GM12878 (cell line): ENCODE results near the gene OR56B1. TPM values are rescaled to one million over a fixed set of nuclear protein-coding genes. Genes with fewer than 3 reads are reported as not detected.

Experiments
- ATAC-seq: fragments of 200-7000 bp; cut with Tn5 transposase; 3 replicates; pipeline ENCODE4 v1.9.1; 2020; ENCODE audit warnings: mild to moderate bottlenecking, moderate library complexity
- BruUV-seq: library from RNA; stranded (reverse); fragments of 400-500 nt; replicated peaks from 2 replicates; lab custom pipeline; 2021; lab: Mats Ljungman, UMichigan
- CTCF ChIA-PET: fragments of 300-600 bp; sonication (Branson Sonifier 250); formaldehyde crosslinking; extraction: SDS; loops from one replicate; lab custom pipeline; 2021; ENCODE audit warnings: inconsistent platforms; lab: Yijun Ruan, JAX
- POLR2A ChIA-PET: fragments of 350-600 bp; formaldehyde crosslinking; extraction: SDS; loops from one replicate; lab custom pipeline; 2021; ENCODE audit warnings: inconsistent platforms; lab: Charles Lee
- RAD21 ChIA-PET: fragments of 300-600 bp; sonication (Branson Sonifier 250); formaldehyde crosslinking; loops from one replicate; lab custom pipeline; 2023; ENCODE audit warnings: antibody characterized with exemption; ENCODE audit not compliant: unreplicated experiment; lab: Charles Lee
- SMC1A ChIA-PET: fragments of 300-600 bp; sonication (Branson Sonifier 250); formaldehyde crosslinking; loops from one replicate; lab custom pipeline; 2023; ENCODE audit not compliant: unreplicated experiment, uncharacterized antibody; lab: Charles Lee
- DNase-seq: peaks from one replicate; pipeline ENCODE4 v3.0.0-alpha.2; 2011; ENCODE audit warnings: low read depth, low spot score
- FAIRE-seq: peaks from 3 replicates; lab custom pipeline; 2011; peaks lifted over from hg19 to GRCh38; lab: Jason Lieb, UNC
- H2AFZ ChIP-seq: 2 replicates; pipeline ENCODE4 v1.6.0; 2011; ENCODE audit warnings: low read depth, low read length, control low read depth; ENCODE audit not compliant: control insufficient read depth
- H3K27ac ChIP-seq: 2 replicates; pipeline ENCODE4 v1.5.1; 2011; ENCODE audit warnings: control low read depth; ENCODE audit not compliant: control insufficient read depth, insufficient read depth
- H3K27me3 ChIP-seq, 2 experiments: replicated peaks in 1 of 2; 2 replicates each; pipeline versions ENCODE4 v1.6.0 to v1.6.1; 2011; ENCODE audit warnings: low read length in 1 of 2; ENCODE audit not compliant: control insufficient read depth in 2 of 2, insufficient read depth in 2 of 2
- H3K36me3 ChIP-seq, 2 experiments: 2 replicates each; pipeline ENCODE4 v1.5.1; 2011; ENCODE audit warnings: low read length in 1 of 2; ENCODE audit not compliant: control insufficient read depth in 2 of 2, insufficient read depth in 2 of 2
- H3K4me1 ChIP-seq: 2 replicates; pipeline ENCODE4 v1.6.1; 2011; ENCODE audit warnings: mild to moderate bottlenecking, low read length, moderate library complexity, mixed read lengths; ENCODE audit not compliant: control insufficient read depth, insufficient read depth
- H3K4me2 ChIP-seq: 2 replicates; pipeline ENCODE4 v1.6.0; 2011; ENCODE audit warnings: control low read depth; ENCODE audit not compliant: control insufficient read depth, insufficient read depth
- H3K4me3 ChIP-seq: fragments of 200-600 bp; sonication (generic); 2 replicates; pipeline ENCODE4 v1.5.1; 2016
- H3K79me2 ChIP-seq: 2 replicates; pipeline ENCODE4 v1.6.0; 2011; ENCODE audit warnings: low read length; ENCODE audit not compliant: control insufficient read depth, insufficient read depth
- H3K9ac ChIP-seq: 2 replicates; pipeline ENCODE4 v1.8.0; 2011; ENCODE audit warnings: low read length, control low read depth, mixed read lengths; ENCODE audit not compliant: control insufficient read depth, insufficient read depth
- H3K9me3 ChIP-seq: replicated peaks from 3 replicates; pipeline ENCODE4 v1.5.1; 2011; ENCODE audit warnings: mild to moderate bottlenecking, low read length; ENCODE audit not compliant: control insufficient read depth, insufficient read depth
- H4K20me1 ChIP-seq: 2 replicates; pipeline ENCODE4 v1.6.0; 2011; ENCODE audit not compliant: control insufficient read depth, insufficient read depth
- BACH1 ChIP-seq: fragments of 450-650 bp; IDR thresholded peaks from 2 replicates; pipeline ENCODE4 v1.6.1; 2017; ENCODE audit warnings: mild to moderate bottlenecking, borderline replicate concordance
- BHLHE40 ChIP-seq, 2 experiments: fragments of 450-650 bp in 1 of 2; IDR thresholded peaks; 2 replicates each; pipeline ENCODE4 v1.6.1; 2011 to 2017; ENCODE audit warnings: low read depth in 2 of 2, borderline replicate concordance in 1 of 2, improper control_type of control experiment in 1 of 2, low read length in 1 of 2, mild to moderate bottlenecking in 1 of 2
- E4F1 ChIP-seq: fragments of 450-650 bp; IDR thresholded peaks from 2 replicates; pipeline ENCODE4 v1.6.1; 2018; ENCODE audit warnings: borderline replicate concordance, mild to moderate bottlenecking; ENCODE audit not compliant: partially characterized antibody
- KAT2A ChIP-seq: conservative IDR thresholded peaks from 2 replicates; pipeline ENCODE4 v1.6.1; 2011; ENCODE audit warnings: low read depth, low read length; ENCODE audit not compliant: control insufficient read depth
- MEF2A ChIP-seq: IDR thresholded peaks from 2 replicates; pipeline ENCODE4 v1.6.1; 2011; ENCODE audit warnings: low read depth, mild to moderate bottlenecking, low read length, moderate library complexity; ENCODE audit not compliant: insufficient read depth
- MTA3 ChIP-seq: IDR thresholded peaks from 2 replicates; pipeline ENCODE4 v1.6.1; 2012; ENCODE audit warnings: low read length, inconsistent platforms, borderline replicate concordance
- PKNOX1 ChIP-seq: fragments of 450-650 bp; IDR thresholded peaks from 2 replicates; pipeline ENCODE4 v1.6.1; 2016; ENCODE audit warnings: mild to moderate bottlenecking
- POU2F2 ChIP-seq: IDR thresholded peaks from 3 replicates; pipeline ENCODE4 v1.6.1; 2011; ENCODE audit warnings: low read depth, mild to moderate bottlenecking, low read length, borderline replicate concordance
- TBL1XR1 ChIP-seq: IDR thresholded peaks from 2 replicates; pipeline ENCODE4 v1.6.1; 2012; ENCODE audit warnings: low read depth, low read length, improper control_type of control experiment
- ZBTB33 ChIP-seq: fragments of 450-650 bp; IDR thresholded peaks from 2 replicates; pipeline ENCODE4 v1.6.1; 2017; ENCODE audit warnings: mild to moderate bottlenecking
- WGBS: methylation state at CpG from one replicate; pipeline ENCODE4 v1.1.6; 2016; ENCODE audit warnings: low lambda C conversion rate; ENCODE audit not compliant: insufficient replicate concordance, insufficient coverage; ENCODE audit errors: missing lambda C conversion rate; 5-methylcytosine and 5-hydroxymethylcytosine counted together
- in situ Hi-C: fragments of 300-500 bp; cut with MboI; formaldehyde crosslinking; loops from 9 replicates; pipeline ENCODE4 v1.14.3; 2018; ENCODE audit warnings: mixed read lengths
- intact Hi-C: fragments of 100-400 bp; cut with micrococcal nuclease; formaldehyde crosslinking; loops from one replicate; pipeline ENCODE4 v1.14.2; 2022; ENCODE audit not compliant: unreplicated experiment
- polyA plus RNA-seq, 11 experiments: library from polyadenylated mRNA; depleted of rRNA in 4 of 11; unstranded in 6 of 11; stranded (reverse) in 5 of 11; fragments of >200 nt; fragmentation: Nextera tagmentation in 4 of 11; fragmentation: Illumina TruSeq in 1 of 11; extraction: Ambion mirVana in 4 of 11; extraction: Trizol in 1 of 11; gene quantifications; 1 replicate in 1 of 11; 2 replicates in 10 of 11; pipeline versions ENCODE4 v1.2.1 to v1.2.3, GENCODE V29; 2011 to 2016; ENCODE audit warnings: inconsistent platforms in 2 of 11, missing spikeins in 2 of 11, low read depth in 1 of 11
- total RNA-seq, 4 experiments: library from RNA; depleted of rRNA in 3 of 4; stranded (reverse); fragments of >200 nt in 3 of 4; fragmentation: Illumina TruSeq in 1 of 4; extraction: Trizol in 1 of 4; gene quantifications; 2 replicates each; pipeline versions ENCODE4 v1.2.1 to v1.2.3, GENCODE V29; 2013 to 2021

The OR56B1 gene
- total and polyA plus RNA-seq, 10 of the 15 experiments (the other 5 are each of a cell fraction or from before 2014, with no cell fraction given), result 0.04 to 0.71 (median 0.36) TPM; not detected in 3

- in situ Hi-C loops (no loop called here), intact Hi-C loops (no loop called here)
- ATAC-seq, result no peak
- ChIA-PET CTCF (no interaction called here), SMC1A (interaction anchor here (1.0 kb wide), 1 partner anchor 156 kb away, joined by 3 read pairs; no protein-coding TSS in a partner anchor), RAD21 (no interaction called here), POLR2A (no interaction called here)
- no peak for DNase-seq
- BruUV-seq, result no TSS peak
- TF ChIP-seq BHLHE40 (IDR thresholded peaks at IDR 0.05; ENCODE audit: borderline replicate concordance in 1 of 2, low read depth in 2 of 2, low read length in 1 of 2) (no peak), PKNOX1 (no peak), TBL1XR1 (no peak), ZBTB33 (no peak), BACH1 (no peak), POU2F2 (no peak), KAT2A (no peak), MTA3 (no peak), E4F1 (no peak), MEF2A (no peak)
- no peak overlapping the region for H3K4me3 ChIP-seq
- H3K36me3 ChIP-seq, result no peaks in the 10 kb centered on the region
- H3K27ac ChIP-seq, result no peak overlapping the region
- no peaks in the 10 kb centered on the region for H4K20me1 ChIP-seq
- no peaks in the 10 kb centered on the region for H3K27me3 ChIP-seq
- FAIRE-seq, result no peak
- 0% methylated on average over 1 of the region's 1 CpG for WGBS
- no peaks in the 10 kb centered on the region for H3K9me3 ChIP-seq
- H3K9ac ChIP-seq, result no peak overlapping the region
- no peaks in the 10 kb centered on the region for H3K79me2 ChIP-seq
- no peak overlapping the region for H2AFZ ChIP-seq
- no peak overlapping the region for H3K4me2 ChIP-seq
- H3K4me1 ChIP-seq, result no peaks in the 10 kb centered on the region
Measured at GRCh38 chr11:5767056-5767455, 30.8 kb downstream of the OR56B1 start.
